Duodenal mucosa (tissue), 2 donors: ENCODE measurements around the gene TMEM255B.
"Not testable (repeated sequence)": the region's sequence is repeated elsewhere in the genome, so short reads cannot be mapped to it uniquely, and the experiment has no call there.

Experiments
- H3K27ac ChIP-seq: one replicate; pipeline ENCODE4 v1.7.0; 2013; ENCODE audit warnings: low read depth, low read length
- H3K27me3 ChIP-seq, 2 donors: one replicate each; pipeline ENCODE4 v1.7.0; 2013; ENCODE audit warnings: low read length in 2 of 2, control low read depth in 1 of 2; ENCODE audit not compliant: insufficient read depth in 2 of 2, control insufficient read depth in 1 of 2
- H3K36me3 ChIP-seq, 2 donors: one replicate each; pipeline ENCODE4 v1.7.0; 2013; ENCODE audit warnings: low read length in 2 of 2, control low read depth in 1 of 2; ENCODE audit not compliant: insufficient read depth in 2 of 2, control insufficient read depth in 1 of 2
- H3K4me1 ChIP-seq, 2 donors: one replicate each; pipeline ENCODE4 v1.7.0; 2013; ENCODE audit warnings: low read length in 2 of 2, control low read depth in 1 of 2; ENCODE audit not compliant: insufficient read depth in 2 of 2, control insufficient read depth in 1 of 2
- H3K4me3 ChIP-seq, 2 donors: one replicate each; pipeline ENCODE4 v1.7.0; 2013; ENCODE audit warnings: low read length in 2 of 2, low read depth in 1 of 2
- H3K9ac ChIP-seq, 2 donors: one replicate each; pipeline ENCODE4 v1.7.0; 2013; ENCODE audit warnings: low read length in 2 of 2, low read depth in 1 of 2
- H3K9me3 ChIP-seq, 2 donors: one replicate each; pipeline ENCODE4 v1.7.0; 2013; ENCODE audit warnings: low read length in 2 of 2, control low read depth in 1 of 2; ENCODE audit not compliant: control insufficient read depth in 1 of 2

Gene TMEM255B

GRCh38 chr13:113758651-113759524, at the start of gene TMEM255B:
Gene TMEM255B (plus strand): TSS chr13:113759226. CDS start chr13:113759270, 44 bp downstream.
- H3K4me1 ChIP-seq: peaks cover 15 to 16% of the 10 kb centered on the region in 2 donors
- no peaks in the 10 kb centered on the region for H3K36me3 ChIP-seq
- peak within 1 kb of the TSS; percentile 45 for H3K27ac ChIP-seq
- peak within 1 kb of the TSS; percentile 76 for H3K4me3 ChIP-seq
- peaks cover 11 to 13% of the 10 kb centered on the region in 2 donors for H3K27me3 ChIP-seq
- no peaks in the 10 kb centered on the region for H3K9me3 ChIP-seq
- H3K9ac ChIP-seq: peak within 1 kb of the TSS; percentile 63 to 66

- Histone ChIP-seq H3K4me1 (peaks cover 0 to 7% of the 10 kb centered on the region in 2 donors), H3K4me3 (no peak overlapping the region), H3K27me3 (no peaks in the 10 kb centered on the region), H3K27ac (no peak overlapping the region), H3K9ac (no peak overlapping the region), H3K9me3 (no peaks in the 10 kb centered on the region), H3K36me3 (no peaks in the 10 kb centered on the region)
Measured at GRCh38 chr13:113722921-113723320, 36.1 kb upstream of the TMEM255B start.

DNA sequence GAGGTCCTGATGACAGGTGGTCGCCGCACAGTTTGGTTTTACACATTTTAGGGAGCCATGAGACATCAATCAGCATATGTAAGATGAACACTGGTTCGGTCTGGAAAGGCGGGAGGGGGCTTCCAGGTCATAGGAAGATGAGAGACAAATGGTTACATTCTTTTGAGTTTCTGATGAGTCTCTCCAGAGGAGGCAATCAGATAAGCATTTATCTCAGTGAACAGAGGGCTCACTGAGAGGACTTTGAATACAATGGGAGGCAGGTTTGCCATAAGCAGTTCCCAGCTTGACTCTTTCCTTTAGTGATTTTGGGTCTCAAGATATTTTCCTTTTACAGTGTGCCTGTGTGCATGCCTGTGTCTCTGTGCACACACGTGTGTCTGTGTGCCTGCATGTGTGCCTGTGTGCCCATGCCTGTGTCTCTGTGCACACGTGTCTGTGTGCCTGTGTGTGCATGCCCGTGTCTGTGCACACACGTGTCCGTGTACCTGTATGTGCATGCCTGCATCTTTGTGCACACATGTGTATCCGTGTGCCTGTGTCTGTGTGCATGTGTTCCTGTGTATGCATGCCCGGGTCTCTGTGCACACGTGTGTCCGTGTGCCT, 35.5 kb upstream of the TMEM255B start:
- no peak overlapping the region for H3K9ac ChIP-seq
- no peak overlapping the region for H3K27ac ChIP-seq
- H3K27me3 ChIP-seq: no peaks in the 10 kb centered on the region
- H3K9me3 ChIP-seq: no peaks in the 10 kb centered on the region
- H3K36me3 ChIP-seq: no peaks in the 10 kb centered on the region
- peaks cover 0 to 7% of the 10 kb centered on the region in 2 donors for H3K4me1 ChIP-seq
- no peak overlapping the region for H3K4me3 ChIP-seq

DNA sequence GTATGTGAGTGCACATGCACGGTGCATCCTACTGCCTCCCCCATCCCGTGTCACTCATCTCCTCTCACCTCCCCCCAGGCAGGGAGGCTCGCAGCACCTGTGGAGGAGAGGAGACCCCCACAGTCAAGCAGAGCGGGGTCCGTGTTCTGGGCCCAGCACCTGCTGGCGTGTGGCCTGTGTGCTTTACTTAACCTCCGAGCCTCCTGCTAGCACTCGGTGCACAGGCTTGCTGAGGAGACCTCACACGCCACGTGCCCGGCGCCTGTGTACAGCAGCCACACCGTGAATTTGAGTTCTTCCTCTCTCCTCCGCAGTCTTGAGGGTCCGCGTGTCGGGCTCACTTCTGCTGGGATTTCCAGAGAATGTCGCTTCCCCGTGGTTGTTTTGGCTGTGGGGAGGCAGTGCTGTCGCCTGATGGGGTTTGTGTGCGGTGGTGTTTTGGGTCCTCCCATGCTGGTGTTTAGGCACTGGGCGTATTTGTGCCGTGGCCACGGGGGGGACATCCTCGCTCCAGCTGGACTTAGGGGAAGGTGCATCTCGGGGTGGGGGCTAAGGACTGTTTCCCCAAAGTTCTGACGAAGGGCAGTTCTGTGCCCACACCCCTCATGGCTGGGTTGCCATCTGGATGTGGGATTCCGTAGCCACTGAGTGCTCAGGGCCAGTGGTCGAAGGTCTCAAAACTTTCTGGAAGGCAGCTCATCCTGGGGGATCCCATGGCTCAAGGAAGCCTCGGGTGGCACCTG, 34.8 kb upstream of the TMEM255B start:
- no peaks in the 10 kb centered on the region for H3K36me3 ChIP-seq
- peak overlapping the region in 1 of 2 donors; percentile 53 for H3K4me3 ChIP-seq
- H3K9ac ChIP-seq: no peak overlapping the region
- peaks cover 0 to 7% of the 10 kb centered on the region in 2 donors for H3K4me1 ChIP-seq
- H3K9me3 ChIP-seq: no peaks in the 10 kb centered on the region
- no peaks in the 10 kb centered on the region for H3K27me3 ChIP-seq
- no peak overlapping the region for H3K27ac ChIP-seq

DNA sequence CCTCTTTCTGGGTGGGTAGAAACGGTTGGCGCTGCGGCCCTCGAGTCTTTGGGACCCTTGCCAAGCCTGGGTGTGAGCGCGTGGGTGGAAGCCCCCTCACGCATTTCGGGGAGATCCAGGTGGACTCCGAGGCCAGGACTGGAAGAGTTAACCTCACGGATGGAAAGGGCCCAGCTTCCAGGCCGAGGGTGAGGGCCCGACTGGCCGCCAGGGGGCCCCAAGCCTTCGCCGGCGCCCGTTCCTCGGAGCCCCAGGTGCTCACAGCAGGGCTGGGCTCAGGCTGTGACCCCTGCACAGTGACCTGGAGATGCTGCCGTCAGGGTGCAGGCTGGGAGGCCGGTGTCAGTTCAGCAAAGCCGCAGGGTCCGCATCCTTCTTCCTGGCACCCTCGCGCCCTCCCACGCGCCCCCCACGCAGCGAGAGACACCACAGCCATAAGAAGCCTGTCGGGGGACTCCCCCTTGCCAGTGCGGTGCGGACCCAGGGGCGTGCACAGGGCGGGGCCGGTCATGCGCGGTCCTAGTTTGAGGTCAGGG, 34.2 kb upstream of the TMEM255B start:
- peak overlapping the region; percentile 53 to 60 for H3K4me3 ChIP-seq
- no peaks in the 10 kb centered on the region for H3K36me3 ChIP-seq
- H3K27ac ChIP-seq: peak overlapping the region; percentile 66
- H3K9me3 ChIP-seq: no peaks in the 10 kb centered on the region
- peaks cover 0 to 7% of the 10 kb centered on the region in 2 donors for H3K4me1 ChIP-seq
- H3K9ac ChIP-seq: no peak overlapping the region
- H3K27me3 ChIP-seq: no peaks in the 10 kb centered on the region

DNA sequence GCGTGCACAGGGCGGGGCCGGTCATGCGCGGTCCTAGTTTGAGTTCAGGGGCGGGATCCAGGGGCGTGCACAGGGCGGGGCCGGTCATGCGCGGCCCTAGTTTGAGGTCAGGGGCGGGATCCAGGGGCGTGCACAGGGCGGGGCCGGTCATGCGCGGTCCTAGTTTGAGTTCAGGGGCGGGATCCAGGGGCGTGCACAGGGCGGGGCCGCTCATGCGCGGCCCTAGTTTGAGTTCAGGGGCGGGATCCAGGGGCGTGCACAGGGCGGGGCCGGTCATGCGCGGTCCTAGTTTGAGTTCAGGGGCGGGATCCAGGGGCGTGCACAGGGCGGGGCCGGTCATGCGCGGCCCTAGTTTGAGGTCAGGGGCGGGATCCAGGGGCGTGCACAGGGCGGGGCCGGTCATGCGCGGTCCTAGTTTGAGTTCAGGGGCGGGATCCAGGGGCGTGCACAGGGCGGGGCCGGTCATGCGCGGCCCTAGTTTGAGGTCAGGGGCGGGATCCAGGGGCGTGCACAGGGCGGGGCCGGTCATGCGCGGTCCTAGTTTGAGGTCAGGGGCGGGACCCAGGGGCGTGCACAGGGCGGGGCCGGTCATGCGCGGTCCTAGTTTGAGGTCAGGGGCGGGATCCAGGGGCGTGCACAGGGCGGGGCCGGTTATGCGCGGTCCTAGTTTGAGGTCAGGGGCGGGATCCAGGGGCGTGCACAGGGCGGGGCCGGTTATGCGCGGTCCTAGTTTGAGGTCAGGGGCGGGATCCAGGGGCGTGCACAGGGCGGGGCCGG, 33.5 kb upstream of the TMEM255B start:
- not testable (repeated sequence) for H3K9ac ChIP-seq, H3K4me1 ChIP-seq, H3K27ac ChIP-seq, H3K9me3 ChIP-seq, H3K27me3 ChIP-seq, H3K36me3 ChIP-seq, H3K4me3 ChIP-seq

GRCh38 chr13:113726106-113726821, 32.8 kb upstream of the TMEM255B start:
- H3K9ac ChIP-seq, H3K27me3 ChIP-seq, H3K27ac ChIP-seq, H3K36me3 ChIP-seq, H3K4me1 ChIP-seq, H3K9me3 ChIP-seq: not testable (repeated sequence)
- peak overlapping the region; percentile 17 to 22 for H3K4me3 ChIP-seq

- Histone ChIP-seq H3K9ac (no peak overlapping the region), H3K4me3 (peak overlapping the region in 1 of 2 donors; percentile 17), H3K36me3 (no peaks in the 10 kb centered on the region), H3K4me1 (peaks cover 0 to 7% of the 10 kb centered on the region in 2 donors), H3K27ac (no peak overlapping the region), H3K27me3 (peaks cover 0 to 5% of the 10 kb centered on the region in 2 donors), H3K9me3 (no peaks in the 10 kb centered on the region)
Measured at GRCh38 chr13:113726961-113727411, 32.0 kb upstream of the TMEM255B start.

GRCh38 chr13:113728571-113729054, 30.4 kb upstream of the TMEM255B start:
- Histone ChIP-seq H3K9me3 (no peaks in the 10 kb centered on the region), H3K27ac (no peak overlapping the region), H3K9ac (no peak overlapping the region), H3K4me3 (no peak overlapping the region), H3K4me1 (peaks cover 0 to 7% of the 10 kb centered on the region in 2 donors), H3K27me3 (peaks cover 0 to 5% of the 10 kb centered on the region in 2 donors), H3K36me3 (no peaks in the 10 kb centered on the region)
